BJ (cell line): ENCODE results near the gene SLC30A4. TPM values are rescaled to one million over a fixed set of nuclear protein-coding genes. Genes with fewer than 3 reads are reported as not detected.

Experiments used
- CTCF ChIA-PET: fragments of 350-600 bp; formaldehyde crosslinking; extraction: SDS; loops from one replicate; lab custom pipeline; 2021; ENCODE audit warnings: antibody characterized with exemption, inconsistent platforms; lab: Yijun Ruan, JAX
- POLR2A ChIA-PET: fragments of 300-600 bp; sonication (Branson Sonifier 250); formaldehyde crosslinking; extraction: SDS; loops from one replicate; lab custom pipeline; 2021; ENCODE audit warnings: antibody characterized with exemption; lab: Charles Lee
- DNase-seq: peaks from one replicate; pipeline ENCODE4 v3.0.0-alpha.2; 2011; ENCODE audit warnings: low read depth
- H3K27me3 ChIP-seq: 2 replicates; pipeline ENCODE4 v1.6.0; 2011; ENCODE audit warnings: low read length; ENCODE audit not compliant: control insufficient read depth, insufficient read depth
- H3K36me3 ChIP-seq: 2 replicates; pipeline ENCODE4 v1.5.1; 2011; ENCODE audit warnings: low read length; ENCODE audit not compliant: control insufficient read depth, insufficient read depth
- H3K4me3 ChIP-seq: 2 replicates; pipeline ENCODE4 v1.5.1; 2011; ENCODE audit warnings: low read depth, mild to moderate bottlenecking, control low read depth, low read length
- polyA plus RNA-seq: library from polyadenylated mRNA; depleted of rRNA; stranded (reverse); fragments of >200 nt; gene quantifications from 2 replicates; pipeline ENCODE4 v1.2.3, GENCODE V29; 2011
- TF ChIP-seq, protein P1 (sequence below): IDR thresholded peaks from 2 replicates; pipeline ENCODE4 v1.5.1; 2011; ENCODE audit warnings: low read depth, mild to moderate bottlenecking, control low read depth, inconsistent platforms, low read length, moderate library complexity; ENCODE audit not compliant: insufficient read depth

SLC30A4 gene
- polyA plus RNA-seq, 1 experiment, result 5.2 TPM

DNA sequence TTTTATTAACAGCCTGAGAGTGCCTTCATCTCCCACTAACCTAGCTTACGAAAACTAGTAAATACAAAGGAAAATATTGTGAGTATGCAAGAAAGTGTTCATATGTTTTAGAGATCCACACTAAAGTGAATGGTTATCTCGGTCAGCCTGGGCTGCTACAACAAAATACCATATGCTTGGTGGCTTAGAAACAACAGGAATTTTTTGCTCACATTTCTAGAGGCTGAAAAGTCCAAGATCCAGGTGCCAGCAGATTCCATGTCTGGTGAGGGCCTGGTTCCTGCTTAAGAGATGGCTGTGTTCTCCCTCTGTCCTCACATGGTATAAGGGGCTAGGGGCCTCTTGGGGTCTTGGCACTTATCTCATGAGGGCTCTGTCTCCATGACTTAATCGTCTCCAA, 20.5 kb upstream of the SLC30A4 start:
- ChIA-PET CTCF (no interaction called here), POLR2A (no interaction called here)
- no peak for DNase-seq
- Histone ChIP-seq H3K27me3 (peaks cover 1% of the 10 kb centered on the region; the same call in 1 of the 2 replicates), H3K36me3 (no peaks in the 10 kb centered on the region), H3K4me3 (no peak overlapping the region)
- TF ChIP-seq, protein P1, sequence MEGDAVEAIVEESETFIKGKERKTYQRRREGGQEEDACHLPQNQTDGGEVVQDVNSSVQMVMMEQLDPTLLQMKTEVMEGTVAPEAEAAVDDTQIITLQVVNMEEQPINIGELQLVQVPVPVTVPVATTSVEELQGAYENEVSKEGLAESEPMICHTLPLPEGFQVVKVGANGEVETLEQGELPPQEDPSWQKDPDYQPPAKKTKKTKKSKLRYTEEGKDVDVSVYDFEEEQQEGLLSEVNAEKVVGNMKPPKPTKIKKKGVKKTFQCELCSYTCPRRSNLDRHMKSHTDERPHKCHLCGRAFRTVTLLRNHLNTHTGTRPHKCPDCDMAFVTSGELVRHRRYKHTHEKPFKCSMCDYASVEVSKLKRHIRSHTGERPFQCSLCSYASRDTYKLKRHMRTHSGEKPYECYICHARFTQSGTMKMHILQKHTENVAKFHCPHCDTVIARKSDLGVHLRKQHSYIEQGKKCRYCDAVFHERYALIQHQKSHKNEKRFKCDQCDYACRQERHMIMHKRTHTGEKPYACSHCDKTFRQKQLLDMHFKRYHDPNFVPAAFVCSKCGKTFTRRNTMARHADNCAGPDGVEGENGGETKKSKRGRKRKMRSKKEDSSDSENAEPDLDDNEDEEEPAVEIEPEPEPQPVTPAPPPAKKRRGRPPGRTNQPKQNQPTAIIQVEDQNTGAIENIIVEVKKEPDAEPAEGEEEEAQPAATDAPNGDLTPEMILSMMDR, result no peak

- ChIA-PET CTCF (interaction anchor here (2.6 kb wide), 1 partner anchor 83 kb away, joined by 8 read pairs; no protein-coding TSS in a partner anchor), POLR2A (no interaction called here)
- Histone ChIP-seq H3K36me3 (no peaks in the 10 kb centered on the region), H3K4me3 (no peak overlapping the region), H3K27me3 (no peaks in the 10 kb centered on the region)
- DNase-seq, result no peak
- TF ChIP-seq, protein P1, result no peak
Observed at GRCh38 chr15:45540531-45540930, 18.0 kb upstream of the SLC30A4 start.

GRCh38 chr15:45539680-45540079, 17.1 kb upstream of the SLC30A4 start:
- H3K27me3 ChIP-seq, result no peaks in the 10 kb centered on the region
- H3K4me3 ChIP-seq, result no peak overlapping the region
- ChIA-PET CTCF (interaction anchor here (2.6 kb wide), 1 partner anchor 82 kb away, joined by 8 read pairs; no protein-coding TSS in a partner anchor), POLR2A (no interaction called here)
- no peaks in the 10 kb centered on the region for H3K36me3 ChIP-seq
- TF ChIP-seq, protein P1, result no peak
- DNase-seq, result no peak

DNA sequence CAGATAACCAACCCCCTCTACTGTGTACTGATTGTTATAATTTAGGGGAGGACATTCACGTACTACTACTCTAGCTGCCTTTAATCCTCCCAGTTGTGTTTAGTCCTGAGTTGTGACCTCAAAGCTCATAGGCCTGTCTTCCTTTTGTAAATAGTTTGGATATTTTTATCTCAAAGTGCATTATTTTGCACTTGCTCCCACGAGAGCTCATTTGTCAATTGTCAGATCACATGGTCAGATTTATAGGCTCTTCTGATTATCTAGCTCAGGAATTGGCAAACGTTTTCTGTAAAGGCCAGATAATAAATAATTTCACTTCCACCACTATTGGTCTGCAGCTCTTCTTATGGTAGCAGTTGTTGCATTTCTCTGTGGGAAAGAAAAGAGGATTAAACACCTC, 14.4 kb upstream of the SLC30A4 start:
- no peak overlapping the region for H3K4me3 ChIP-seq
- TF ChIP-seq, protein P1, result no peak
- ChIA-PET POLR2A (no interaction called here), CTCF (interaction anchor here (1.0 to 1.3 kb wide), 3 partner anchors 11 to 15 kb away, joined by 4 to 6 read pairs (median 4); no protein-coding TSS in a partner anchor)
- H3K27me3 ChIP-seq, result no peaks in the 10 kb centered on the region
- no peak for DNase-seq
- H3K36me3 ChIP-seq, result no peaks in the 10 kb centered on the region

- CTCF ChIA-PET, result interaction anchor here (1.0 kb wide), 1 partner anchor 14 kb away, joined by 3 read pairs; no protein-coding TSS in a partner anchor
- no peaks in the 10 kb centered on the region for H3K27me3 ChIP-seq
- TF ChIP-seq, protein P1, result no peak
- no peak overlapping the region for H3K4me3 ChIP-seq
- POLR2A ChIA-PET, result no interaction called here
- no peak for DNase-seq
- H3K36me3 ChIP-seq, result no peaks in the 10 kb centered on the region
Observed at GRCh38 chr15:45535486-45536042, 13.0 kb upstream of the SLC30A4 start.
